IMR-90 (cell line): ENCODE results near the gene VAMP5.

Experiments used
- BHLHE40 ChIP-seq: fragments of 150-350 bp; IDR thresholded peaks from 2 replicates; pipeline ENCODE4 v1.6.1; 2016; ENCODE audit warnings: mild to moderate bottlenecking, low read depth, low read length
- POLR2A ChIP-seq: IDR thresholded peaks from 2 replicates; pipeline ENCODE4 v1.6.1; 2012; ENCODE audit warnings: mild to moderate bottlenecking, low read depth, low read length

DNA sequence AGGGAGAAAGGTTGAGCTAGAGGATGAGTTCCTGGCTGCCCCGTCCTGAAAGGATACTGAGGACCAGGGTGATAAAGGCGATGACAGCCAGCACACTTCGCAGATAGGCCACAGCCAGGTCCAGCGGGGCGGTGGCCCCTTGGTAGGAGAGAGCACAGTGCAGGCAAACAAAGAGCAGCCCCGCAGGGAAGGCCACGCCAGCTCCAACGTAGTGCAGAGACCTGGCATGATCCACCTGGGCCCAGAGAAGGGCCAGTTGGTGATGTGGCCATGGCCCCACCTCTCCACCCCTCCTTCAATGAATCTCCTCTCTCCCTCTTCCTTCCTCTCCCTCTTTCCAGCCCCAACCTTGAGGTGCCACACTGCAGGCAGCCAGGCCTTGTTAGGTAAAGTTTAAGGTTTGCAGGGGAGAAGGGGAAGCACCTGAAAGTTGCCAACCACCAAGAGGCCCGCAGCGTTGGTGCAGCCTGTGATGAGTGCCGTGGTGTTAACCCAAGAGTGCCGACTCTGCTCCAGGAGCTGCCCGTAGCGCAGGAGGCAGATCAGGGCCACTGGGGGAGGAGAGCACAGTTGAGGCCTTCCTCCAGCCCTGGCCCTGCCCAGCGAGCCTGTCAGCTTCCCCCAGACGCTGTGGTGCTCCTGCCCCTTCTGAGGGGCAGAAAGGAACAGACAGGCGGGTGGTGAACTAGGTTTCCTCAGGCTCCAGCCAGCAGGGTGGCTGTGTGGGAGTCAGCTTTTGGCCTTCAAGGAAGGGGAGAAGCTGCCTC lies 15.4 kb downstream of the VAMP5 start:
- TF ChIP-seq POLR2A = no peak
- TF ChIP-seq BHLHE40 = no peak
